HTERT RPE-1 (cell line): ENCODE data around the gene HOMEZ.
"Not testable (repeated sequence)": the region's sequence is repeated elsewhere in the genome, so short reads cannot be mapped to it uniquely, and the experiment has no call there.

Experiments
- in situ Hi-C: fragments of 300-500 bp; cut with MboI; formaldehyde crosslinking; loops from 4 replicates; pipeline ENCODE4 v1.14.3; 2020; ENCODE audit warnings: low sequenced_read_pairs

Gene HOMEZ

GRCh38 chr14:23232241-23232808, 53.6 kb downstream of the HOMEZ start:
- in situ Hi-C loops: not testable (repeated sequence)

- in situ Hi-C loops: no loop called here
Observed at GRCh38 chr14:23228812-23229211, 57.1 kb downstream of the HOMEZ start.

GRCh38 chr14:23227566-23227965, 58.4 kb downstream of the HOMEZ start:
- in situ Hi-C loops: no loop called here

GRCh38 chr14:23224958-23225357, 61.0 kb downstream of the HOMEZ start:
- in situ Hi-C loops: not testable (repeated sequence)
